PFSK-1 (cell line): ENCODE measurements around the gene DHFR.

Experiments used
- FOXP2 ChIP-seq: optimal IDR thresholded peaks from 2 replicates; pipeline ENCODE3; 2011; ENCODE audit warnings: borderline replicate concordance, control low read depth, inconsistent platforms; ENCODE audit not compliant: insufficient read depth; ENCODE audit errors: extremely low read length, extremely low read depth
- POLR2AphosphoS5 ChIP-seq: IDR thresholded peaks from 2 replicates; pipeline ENCODE4 v1.6.1; 2012; ENCODE audit warnings: low read depth, mild to moderate bottlenecking, control low read depth, low read length, moderate library complexity
- REST ChIP-seq, 2 experiments: IDR thresholded peaks; 2 replicates each; pipeline versions ENCODE4 v1.6.1 to v1.8.0; 2011 to 2012; ENCODE audit warnings: low read depth in 2 of 2, low read length in 2 of 2, control low read depth in 1 of 2, inconsistent platforms in 1 of 2, mild to moderate bottlenecking in 1 of 2, moderate library complexity in 1 of 2; ENCODE audit not compliant: insufficient read depth in 1 of 2
- SIN3A ChIP-seq: IDR thresholded peaks from 2 replicates; pipeline ENCODE4 v1.6.1; 2012; ENCODE audit warnings: mild to moderate bottlenecking, low read length, moderate library complexity, borderline replicate concordance; ENCODE audit not compliant: insufficient read depth
- TAF1 ChIP-seq: IDR thresholded peaks from 2 replicates; pipeline ENCODE4 v1.6.1; 2012; ENCODE audit warnings: low read length, control low read depth, borderline replicate concordance; ENCODE audit not compliant: insufficient read depth

Gene DHFR

GRCh38 chr5:80646926-80647325 lies 7.9 kb downstream of the DHFR start:
- TF ChIP-seq TAF1 (no peak), REST (IDR thresholded peaks at IDR 0.05; ENCODE audit: insufficient read depth in 1 of 2, low read depth in 2 of 2, low read length in 2 of 2) (no peak), POLR2AphosphoS5 (no peak), SIN3A (no peak)

GRCh38 chr5:80644900-80645299 lies 9.9 kb downstream of the DHFR start:
- TF ChIP-seq FOXP2, result no peak
- TF ChIP-seq TAF1, result no peak
- TF ChIP-seq REST (IDR thresholded peaks at IDR 0.05; ENCODE audit: insufficient read depth in 1 of 2, low read depth in 2 of 2, low read length in 2 of 2), result no peak
- TF ChIP-seq SIN3A, result no peak
- TF ChIP-seq POLR2AphosphoS5, result no peak

GRCh38 chr5:80641353-80641752 lies 13.4 kb downstream of the DHFR start:
- no peak for TF ChIP-seq FOXP2
- no peak for TF ChIP-seq TAF1
- no peak for TF ChIP-seq POLR2AphosphoS5
- TF ChIP-seq REST (IDR thresholded peaks at IDR 0.05; ENCODE audit: insufficient read depth in 1 of 2, low read depth in 2 of 2, low read length in 2 of 2), result no peak
- TF ChIP-seq SIN3A, result no peak

DNA sequence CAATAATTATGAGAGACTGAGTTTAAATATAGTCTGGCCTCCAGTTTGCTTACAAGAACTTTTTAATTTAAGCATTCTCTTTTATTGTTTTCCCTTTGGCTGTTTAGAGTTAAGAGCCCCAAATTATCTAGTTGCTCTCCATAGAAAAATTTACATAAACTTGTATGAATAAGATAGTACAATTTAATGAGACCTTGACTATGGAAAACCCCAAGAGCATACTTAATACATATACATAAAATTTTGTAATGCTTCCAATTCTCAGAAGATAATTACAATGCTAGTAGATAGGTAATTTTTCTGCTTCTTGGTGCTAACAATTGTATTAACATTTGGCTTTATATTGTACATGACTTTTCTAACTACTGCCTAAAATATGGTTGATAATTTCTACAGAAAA lies 20.6 kb downstream of the DHFR start:
- TF ChIP-seq TAF1, result no peak
- TF ChIP-seq POLR2AphosphoS5, result no peak
- TF ChIP-seq FOXP2, result no peak
- TF ChIP-seq REST (IDR thresholded peaks at IDR 0.05; ENCODE audit: insufficient read depth in 1 of 2, low read depth in 2 of 2, low read length in 2 of 2), result no peak
- no peak for TF ChIP-seq SIN3A

DNA sequence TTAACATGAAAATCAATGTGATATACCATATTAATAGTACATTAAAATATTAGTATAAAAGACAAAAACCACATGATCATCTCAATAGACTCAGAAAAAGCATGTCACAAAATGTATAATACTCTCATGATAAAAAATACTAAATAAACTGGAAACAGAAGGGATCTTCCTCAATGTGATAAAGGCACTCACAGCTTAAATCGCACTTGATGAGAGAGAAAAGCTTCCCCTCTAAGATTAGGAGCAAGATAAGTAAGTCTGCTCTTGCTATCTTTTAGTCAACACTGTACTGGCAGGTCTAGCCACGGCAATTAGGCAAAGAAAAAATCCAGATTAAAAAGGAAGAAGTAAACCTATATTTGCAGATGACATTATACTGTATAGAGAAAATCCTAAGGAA lies 22.1 kb downstream of the DHFR start:
- TF ChIP-seq REST (IDR thresholded peaks at IDR 0.05; ENCODE audit: insufficient read depth in 1 of 2, low read depth in 2 of 2, low read length in 2 of 2) (no peak), POLR2AphosphoS5 (no peak)
